WTC11 (cell line): Measurements from ENCODE around the gene LRRK2. TPM values are rescaled to one million over a fixed set of nuclear protein-coding genes. Genes with fewer than 3 reads are reported as not detected.

Source experiments
- ATAC-seq: fragments of 200-7000 bp; cut with Tn5 transposase; 2 replicates; pipeline ENCODE4 v1.10.0; 2021; ENCODE audit warnings: mild to moderate bottlenecking, moderate library complexity
- CTCF ChIA-PET: fragments of 300-600 bp; sonication (Branson Sonifier 250); formaldehyde crosslinking; loops from one replicate; lab custom pipeline; 2021; ENCODE audit warnings: antibody characterized with exemption; lab: Charles Lee
- POLR2A ChIA-PET: fragments of 350-600 bp; sonication (Branson Sonifier 250); formaldehyde crosslinking; loops from one replicate; lab custom pipeline; 2021; ENCODE audit warnings: antibody characterized with exemption; lab: Charles Lee
- DNase-seq: peaks from one replicate; pipeline ENCODE4 v3.0.0; 2021; ENCODE audit warnings: low spot score
- H3K27ac Mint-ChIP-seq: 2 replicates; pipeline ENCODE4 v1.8.0; 2021; ENCODE audit warnings: mixed read lengths
- H3K27me3 Mint-ChIP-seq: 2 replicates; pipeline ENCODE4 v1.8.0; 2021; ENCODE audit warnings: low read depth, mild to moderate bottlenecking, moderate library complexity, mixed read lengths
- H3K36me3 Mint-ChIP-seq: 2 replicates; pipeline ENCODE4 v1.8.0; 2021; ENCODE audit warnings: mixed read lengths
- H3K4me1 Mint-ChIP-seq: 2 replicates; pipeline ENCODE4 v1.8.0; 2022; ENCODE audit warnings: mixed read lengths
- H3K4me3 Mint-ChIP-seq: 2 replicates; pipeline ENCODE4 v1.8.0; 2021; ENCODE audit warnings: mild to moderate bottlenecking, moderate library complexity, mixed read lengths
- H3K9me3 Mint-ChIP-seq: 2 replicates; pipeline ENCODE4 v1.8.0; 2021; ENCODE audit warnings: mixed read lengths
- FOXP1 ChIP-seq: sonication (generic); formaldehyde crosslinking; IDR thresholded peaks from 2 replicates; pipeline ENCODE4 v1.8.0; 2022; ENCODE audit warnings: missing genetic modification reagents, mild to moderate bottlenecking, moderate library complexity, borderline replicate concordance
- JAZF1 ChIP-seq: fragments of 250-450 bp; sonication (Bioruptor Pico); IDR thresholded peaks from 2 replicates; pipeline ENCODE4 v1.9.0; 2021; ENCODE audit warnings: moderate library complexity, mild to moderate bottlenecking, inconsistent platforms
- MYBL2 ChIP-seq: sonication (generic); formaldehyde crosslinking; IDR thresholded peaks from 2 replicates; pipeline ENCODE4 v1.8.1; 2023; ENCODE audit warnings: mild to moderate bottlenecking, moderate library complexity, missing genetic modification reagents
- NR2C2 ChIP-seq: sonication (generic); formaldehyde crosslinking; IDR thresholded peaks from 2 replicates; pipeline ENCODE4 v1.8.0; 2022; ENCODE audit warnings: mild to moderate bottlenecking, missing genetic modification reagents
- OVOL2 ChIP-seq: fragments of 250-450 bp; sonication (Bioruptor Pico); IDR thresholded peaks from 2 replicates; pipeline ENCODE4 v1.9.0; 2021; ENCODE audit warnings: mild to moderate bottlenecking, borderline replicate concordance
- SMAD4 ChIP-seq: sonication (generic); formaldehyde crosslinking; IDR thresholded peaks from 2 replicates; pipeline ENCODE4 v1.8.0; 2022; ENCODE audit warnings: mild to moderate bottlenecking, missing genetic modification reagents
- ZNF263 ChIP-seq: sonication (generic); formaldehyde crosslinking; IDR thresholded peaks from 2 replicates; pipeline ENCODE4 v1.8.1; 2022; ENCODE audit warnings: low read depth, mild to moderate bottlenecking, moderate library complexity, missing genetic modification reagents
- total RNA-seq: library from RNA; stranded (reverse); gene quantifications from 3 replicates; pipeline ENCODE4 v1.2.3, GENCODE V29; 2021
- TF ChIP-seq, protein P1 (sequence below): sonication (generic); formaldehyde crosslinking; IDR thresholded peaks from 2 replicates; pipeline ENCODE4 v1.8.1; 2023; ENCODE audit warnings: mild to moderate bottlenecking, missing genetic modification reagents
- TF ChIP-seq, protein P2 (sequence below): fragments of 250-450 bp; sonication (Bioruptor Pico); IDR thresholded peaks from 2 replicates; pipeline ENCODE4 v1.9.0; 2021; ENCODE audit warnings: mild to moderate bottlenecking
- TF ChIP-seq, protein P3 (sequence below): fragments of 200-600 bp; IDR thresholded peaks from 2 replicates; pipeline ENCODE4 v1.8.0; 2022; ENCODE audit warnings: antibody characterized with exemption
- TF ChIP-seq, protein P4 (sequence below): sonication (generic); formaldehyde crosslinking; IDR thresholded peaks from 2 replicates; pipeline ENCODE4 v1.8.1; 2023; ENCODE audit warnings: mild to moderate bottlenecking, missing genetic modification reagents, moderate library complexity
- TF ChIP-seq, protein P5 (sequence below): sonication (generic); formaldehyde crosslinking; IDR thresholded peaks from 2 replicates; pipeline ENCODE4 v1.8.1; 2023; ENCODE audit warnings: mild to moderate bottlenecking, moderate library complexity, missing genetic modification reagents
- TF ChIP-seq, protein P6 (sequence below): fragments of 250-450 bp; sonication (Bioruptor Pico); IDR thresholded peaks from 2 replicates; pipeline ENCODE4 v1.9.0; 2021; ENCODE audit warnings: mild to moderate bottlenecking

The LRRK2 gene
- total RNA-seq, 1 experiment from 2014 or later = 0.46 TPM

DNA sequence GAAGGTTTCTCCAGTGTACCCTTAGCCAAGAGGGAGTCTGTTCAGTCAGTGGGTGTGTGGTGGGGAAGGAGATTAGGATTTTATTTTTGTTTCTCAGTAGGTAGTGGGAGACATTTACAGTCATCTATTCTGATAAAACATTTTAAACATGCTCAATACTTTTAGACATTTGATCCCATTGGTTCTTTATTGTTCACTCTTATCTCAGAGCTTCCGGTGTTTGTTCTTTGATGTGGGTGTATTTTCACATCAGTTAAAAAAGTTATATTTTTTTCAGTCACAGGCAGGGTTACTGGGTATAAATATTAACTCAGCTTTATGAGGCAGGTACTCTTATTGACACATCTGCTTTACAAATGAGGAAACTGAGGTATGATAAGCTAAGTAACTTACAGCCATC, 43.3 kb upstream of the LRRK2 start (continued):
- TF ChIP-seq, protein P1, sequence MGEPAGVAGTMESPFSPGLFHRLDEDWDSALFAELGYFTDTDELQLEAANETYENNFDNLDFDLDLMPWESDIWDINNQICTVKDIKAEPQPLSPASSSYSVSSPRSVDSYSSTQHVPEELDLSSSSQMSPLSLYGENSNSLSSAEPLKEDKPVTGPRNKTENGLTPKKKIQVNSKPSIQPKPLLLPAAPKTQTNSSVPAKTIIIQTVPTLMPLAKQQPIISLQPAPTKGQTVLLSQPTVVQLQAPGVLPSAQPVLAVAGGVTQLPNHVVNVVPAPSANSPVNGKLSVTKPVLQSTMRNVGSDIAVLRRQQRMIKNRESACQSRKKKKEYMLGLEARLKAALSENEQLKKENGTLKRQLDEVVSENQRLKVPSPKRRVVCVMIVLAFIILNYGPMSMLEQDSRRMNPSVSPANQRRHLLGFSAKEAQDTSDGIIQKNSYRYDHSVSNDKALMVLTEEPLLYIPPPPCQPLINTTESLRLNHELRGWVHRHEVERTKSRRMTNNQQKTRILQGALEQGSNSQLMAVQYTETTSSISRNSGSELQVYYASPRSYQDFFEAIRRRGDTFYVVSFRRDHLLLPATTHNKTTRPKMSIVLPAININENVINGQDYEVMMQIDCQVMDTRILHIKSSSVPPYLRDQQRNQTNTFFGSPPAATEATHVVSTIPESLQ (CRISPR knock-in tag) = no peak
- TF ChIP-seq MYBL2 (CRISPR knock-in tag) (no peak), OVOL2 (CRISPR knock-in tag) (no peak), NR2C2 (CRISPR knock-in tag) (no peak)
- TF ChIP-seq, protein P2, sequence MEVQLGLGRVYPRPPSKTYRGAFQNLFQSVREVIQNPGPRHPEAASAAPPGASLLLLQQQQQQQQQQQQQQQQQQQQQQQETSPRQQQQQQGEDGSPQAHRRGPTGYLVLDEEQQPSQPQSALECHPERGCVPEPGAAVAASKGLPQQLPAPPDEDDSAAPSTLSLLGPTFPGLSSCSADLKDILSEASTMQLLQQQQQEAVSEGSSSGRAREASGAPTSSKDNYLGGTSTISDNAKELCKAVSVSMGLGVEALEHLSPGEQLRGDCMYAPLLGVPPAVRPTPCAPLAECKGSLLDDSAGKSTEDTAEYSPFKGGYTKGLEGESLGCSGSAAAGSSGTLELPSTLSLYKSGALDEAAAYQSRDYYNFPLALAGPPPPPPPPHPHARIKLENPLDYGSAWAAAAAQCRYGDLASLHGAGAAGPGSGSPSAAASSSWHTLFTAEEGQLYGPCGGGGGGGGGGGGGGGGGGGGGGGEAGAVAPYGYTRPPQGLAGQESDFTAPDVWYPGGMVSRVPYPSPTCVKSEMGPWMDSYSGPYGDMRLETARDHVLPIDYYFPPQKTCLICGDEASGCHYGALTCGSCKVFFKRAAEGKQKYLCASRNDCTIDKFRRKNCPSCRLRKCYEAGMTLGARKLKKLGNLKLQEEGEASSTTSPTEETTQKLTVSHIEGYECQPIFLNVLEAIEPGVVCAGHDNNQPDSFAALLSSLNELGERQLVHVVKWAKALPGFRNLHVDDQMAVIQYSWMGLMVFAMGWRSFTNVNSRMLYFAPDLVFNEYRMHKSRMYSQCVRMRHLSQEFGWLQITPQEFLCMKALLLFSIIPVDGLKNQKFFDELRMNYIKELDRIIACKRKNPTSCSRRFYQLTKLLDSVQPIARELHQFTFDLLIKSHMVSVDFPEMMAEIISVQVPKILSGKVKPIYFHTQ = no peak
- TF ChIP-seq, protein P3, sequence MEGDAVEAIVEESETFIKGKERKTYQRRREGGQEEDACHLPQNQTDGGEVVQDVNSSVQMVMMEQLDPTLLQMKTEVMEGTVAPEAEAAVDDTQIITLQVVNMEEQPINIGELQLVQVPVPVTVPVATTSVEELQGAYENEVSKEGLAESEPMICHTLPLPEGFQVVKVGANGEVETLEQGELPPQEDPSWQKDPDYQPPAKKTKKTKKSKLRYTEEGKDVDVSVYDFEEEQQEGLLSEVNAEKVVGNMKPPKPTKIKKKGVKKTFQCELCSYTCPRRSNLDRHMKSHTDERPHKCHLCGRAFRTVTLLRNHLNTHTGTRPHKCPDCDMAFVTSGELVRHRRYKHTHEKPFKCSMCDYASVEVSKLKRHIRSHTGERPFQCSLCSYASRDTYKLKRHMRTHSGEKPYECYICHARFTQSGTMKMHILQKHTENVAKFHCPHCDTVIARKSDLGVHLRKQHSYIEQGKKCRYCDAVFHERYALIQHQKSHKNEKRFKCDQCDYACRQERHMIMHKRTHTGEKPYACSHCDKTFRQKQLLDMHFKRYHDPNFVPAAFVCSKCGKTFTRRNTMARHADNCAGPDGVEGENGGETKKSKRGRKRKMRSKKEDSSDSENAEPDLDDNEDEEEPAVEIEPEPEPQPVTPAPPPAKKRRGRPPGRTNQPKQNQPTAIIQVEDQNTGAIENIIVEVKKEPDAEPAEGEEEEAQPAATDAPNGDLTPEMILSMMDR = no peak

DNA sequence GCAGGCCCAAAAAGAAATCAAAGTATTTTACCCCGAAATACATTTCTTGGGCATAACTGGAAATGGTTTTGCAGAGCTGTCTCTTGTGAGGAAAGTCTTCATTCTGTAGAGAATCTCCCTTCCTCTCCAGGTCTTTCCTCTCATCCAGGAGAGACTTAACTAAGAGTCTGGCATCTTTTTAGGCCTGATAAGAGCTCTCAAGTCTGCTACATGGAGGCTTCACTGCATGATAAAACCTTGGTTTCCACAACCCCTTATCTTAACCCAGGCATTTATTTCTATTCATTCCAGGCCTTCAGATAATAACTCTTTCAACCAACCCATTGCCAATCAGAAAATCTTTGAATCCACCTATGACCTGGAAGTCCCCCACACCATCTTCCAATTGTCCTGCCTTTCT, 41.1 kb upstream of the LRRK2 start:
- ChIA-PET CTCF (no interaction called here), POLR2A (no interaction called here)
- DNase-seq (no peak), ATAC-seq (no peak)
- H3K27ac Mint-ChIP-seq = no peak overlapping the region
- peaks cover 24% of the 10 kb centered on the region for H3K36me3 Mint-ChIP-seq
- TF ChIP-seq, protein P4, sequence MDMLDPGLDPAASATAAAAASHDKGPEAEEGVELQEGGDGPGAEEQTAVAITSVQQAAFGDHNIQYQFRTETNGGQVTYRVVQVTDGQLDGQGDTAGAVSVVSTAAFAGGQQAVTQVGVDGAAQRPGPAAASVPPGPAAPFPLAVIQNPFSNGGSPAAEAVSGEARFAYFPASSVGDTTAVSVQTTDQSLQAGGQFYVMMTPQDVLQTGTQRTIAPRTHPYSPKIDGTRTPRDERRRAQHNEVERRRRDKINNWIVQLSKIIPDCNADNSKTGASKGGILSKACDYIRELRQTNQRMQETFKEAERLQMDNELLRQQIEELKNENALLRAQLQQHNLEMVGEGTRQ (CRISPR knock-in tag) = no peak
- TF ChIP-seq SMAD4 (CRISPR knock-in tag) (no peak), JAZF1 (no peak), FOXP1 (CRISPR knock-in tag) (no peak), ZNF263 (CRISPR knock-in tag) (no peak)
- TF ChIP-seq, protein P5, sequence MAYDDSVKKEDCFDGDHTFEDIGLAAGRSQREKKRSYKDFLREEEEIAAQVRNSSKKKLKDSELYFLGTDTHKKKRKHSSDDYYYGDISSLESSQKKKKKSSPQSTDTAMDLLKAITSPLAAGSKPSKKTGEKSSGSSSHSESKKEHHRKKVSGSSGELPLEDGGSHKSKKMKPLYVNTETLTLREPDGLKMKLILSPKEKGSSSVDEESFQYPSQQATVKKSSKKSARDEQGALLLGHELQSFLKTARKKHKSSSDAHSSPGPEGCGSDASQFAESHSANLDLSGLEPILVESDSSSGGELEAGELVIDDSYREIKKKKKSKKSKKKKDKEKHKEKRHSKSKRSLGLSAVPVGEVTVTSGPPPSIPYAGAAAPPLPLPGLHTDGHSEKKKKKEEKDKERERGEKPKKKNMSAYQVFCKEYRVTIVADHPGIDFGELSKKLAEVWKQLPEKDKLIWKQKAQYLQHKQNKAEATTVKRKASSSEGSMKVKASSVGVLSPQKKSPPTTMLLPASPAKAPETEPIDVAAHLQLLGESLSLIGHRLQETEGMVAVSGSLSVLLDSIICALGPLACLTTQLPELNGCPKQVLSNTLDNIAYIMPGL = no peak
- TF ChIP-seq, protein P6, sequence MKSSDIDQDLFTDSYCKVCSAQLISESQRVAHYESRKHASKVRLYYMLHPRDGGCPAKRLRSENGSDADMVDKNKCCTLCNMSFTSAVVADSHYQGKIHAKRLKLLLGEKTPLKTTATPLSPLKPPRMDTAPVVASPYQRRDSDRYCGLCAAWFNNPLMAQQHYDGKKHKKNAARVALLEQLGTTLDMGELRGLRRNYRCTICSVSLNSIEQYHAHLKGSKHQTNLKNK (CRISPR knock-in tag) = no peak
- H3K4me3 Mint-ChIP-seq = no peak overlapping the region
- H3K27me3 Mint-ChIP-seq = no peaks in the 10 kb centered on the region
- peaks cover 4% of the 10 kb centered on the region; the same call in 1 of the 2 replicates for H3K4me1 Mint-ChIP-seq
- H3K9me3 Mint-ChIP-seq = peaks cover 62% of the 10 kb centered on the region
